ENCODE results near the gene TANC1.
A peak's percentile ranks its signal among the peaks of the same experiment; 100 is the strongest.

The TANC1 gene

GRCh38 chr2:158968396-158969161 lies at the start of gene TANC1:
TSS of gene TANC1 (plus strand) at chr2:158968640. CDS start at chr2:159065911, 97,271 bp downstream.
- peak; percentile 78 for DNase-seq

GRCh38 chr2:158921599-158922408 lies 46.6 kb upstream of the TANC1 start:
- DNase-seq: no peak

- no peak for DNase-seq
Observed at GRCh38 chr2:158922601-158923000, 45.8 kb upstream of the TANC1 start.

GRCh38 chr2:158923180-158923594 lies 45.3 kb upstream of the TANC1 start:
- no peak for DNase-seq

GRCh38 chr2:158923641-158924040 lies 44.8 kb upstream of the TANC1 start:
- no peak for DNase-seq

- no peak for DNase-seq
Observed at GRCh38 chr2:158926478-158926948, 41.9 kb upstream of the TANC1 start.

- no peak for DNase-seq
Observed at GRCh38 chr2:158928515-158928914, 39.9 kb upstream of the TANC1 start.

- no peak for DNase-seq
Observed at GRCh38 chr2:158928965-158929364, 39.5 kb upstream of the TANC1 start.

GRCh38 chr2:158931572-158931971 lies 36.9 kb upstream of the TANC1 start:
- no peak for DNase-seq

- no peak for DNase-seq
Observed at GRCh38 chr2:158932131-158932645, 36.3 kb upstream of the TANC1 start.

GRCh38 chr2:158934170-158934569 lies 34.3 kb upstream of the TANC1 start:
- DNase-seq: no peak

- no peak for DNase-seq
Observed at GRCh38 chr2:158935617-158936016, 32.8 kb upstream of the TANC1 start.

- DNase-seq: no peak
Observed at GRCh38 chr2:158936978-158937377, 31.5 kb upstream of the TANC1 start.

GRCh38 chr2:158940356-158940755 lies 28.1 kb upstream of the TANC1 start:
- DNase-seq: no peak

GRCh38 chr2:158943973-158944372 lies 24.5 kb upstream of the TANC1 start:
- DNase-seq: no peak

- DNase-seq: no peak
Observed at GRCh38 chr2:158948964-158949699, 19.3 kb upstream of the TANC1 start.

GRCh38 chr2:158953454-158953853 lies 15.0 kb upstream of the TANC1 start:
- no peak for DNase-seq

GRCh38 chr2:158953926-158954763 lies 14.3 kb upstream of the TANC1 start:
- peak; percentile 46 for DNase-seq

- no peak for DNase-seq
Observed at GRCh38 chr2:158955842-158956365, 12.5 kb upstream of the TANC1 start.

GRCh38 chr2:158958365-158958764 lies 10.1 kb upstream of the TANC1 start:
- DNase-seq: no peak

GRCh38 chr2:158960193-158960592 lies 8.2 kb upstream of the TANC1 start:
- no peak for DNase-seq

- no peak for DNase-seq
Observed at GRCh38 chr2:158962074-158962473, 6.4 kb upstream of the TANC1 start.

All from inflammatory macrophage treated with lipopolysaccharide for 4 hours (primary cell).